Neural cell (in vitro differentiated cells): ENCODE data around the gene BCL6.

Source experiments
- CTCF ChIP-seq: fragments of 450-650 bp; IDR thresholded peaks from 2 replicates; pipeline ENCODE4 v1.5.1; 2014; ENCODE audit warnings: antibody characterized with exemption, mild to moderate bottlenecking, moderate library complexity; ENCODE audit not compliant: poor library complexity, severe bottlenecking
- EP300 ChIP-seq: fragments of 450-650 bp; conservative IDR thresholded peaks from 2 replicates; pipeline ENCODE4 v1.6.1; 2014; ENCODE audit warnings: antibody characterized with exemption, mild to moderate bottlenecking, moderate library complexity; ENCODE audit not compliant: poor library complexity, severe bottlenecking
- EZH2 ChIP-seq: fragments of 200-600, 300-800 bp; shearing (Covaris generic), sonication (generic); IDR thresholded peaks from 2 replicates; pipeline ENCODE4 v1.6.1; 2014; ENCODE audit warnings: antibody characterized with exemption, low read length, borderline replicate concordance, mild to moderate bottlenecking; ENCODE audit not compliant: insufficient read depth, poor library complexity, severe bottlenecking
- POLR2AphosphoS5 ChIP-seq: IDR thresholded peaks from 2 replicates; pipeline ENCODE4 v1.6.1; 2012
- SMC3 ChIP-seq: fragments of 450-650 bp; conservative IDR thresholded peaks from 2 replicates; pipeline ENCODE4 v1.6.1; 2014; ENCODE audit warnings: antibody characterized with exemption, mild to moderate bottlenecking, moderate library complexity; ENCODE audit not compliant: poor library complexity
- TAF1 ChIP-seq: IDR thresholded peaks from 2 replicates; pipeline ENCODE4 v1.6.1; 2012; ENCODE audit warnings: low read depth

GRCh38 chr3:187713504-187713903 lies 31.8 kb downstream of the BCL6 start:
- TF ChIP-seq CTCF (no peak), EZH2 (no peak), SMC3 (no peak), POLR2AphosphoS5 (no peak), TAF1 (no peak), EP300 (no peak)
